Upper lobe of right lung (tissue), 1 donor: ENCODE results near the gene ITGB3BP. TPM values are rescaled to one million over a fixed set of nuclear protein-coding genes. Genes with fewer than 3 reads are reported as not detected.
"Not testable (repeated sequence)": the region's sequence is repeated elsewhere in the genome, so short reads cannot be mapped to it uniquely, and the experiment has no call there.

Source experiments
- ATAC-seq: fragments of 200-7000 bp; cut with Tn5 transposase; one replicate; pipeline ENCODE4 v1.9.1; 2020; ENCODE audit warnings: mild to moderate bottlenecking, moderate library complexity
- DNase-seq: peaks from one replicate; pipeline ENCODE4 v3.0.0-alpha.2; 2020
- H3K27ac ChIP-seq: fragments of 200-600 bp; one replicate; pipeline ENCODE4 v1.8.0; 2022
- H3K27me3 ChIP-seq: fragments of 200-600 bp; one replicate; pipeline ENCODE4 v1.8.0; 2022; ENCODE audit warnings: mild to moderate bottlenecking
- H3K36me3 ChIP-seq: fragments of 200-600 bp; one replicate; pipeline ENCODE4 v1.8.0; 2022
- H3K4me1 ChIP-seq: fragments of 200-600 bp; one replicate; pipeline ENCODE4 v1.8.0; 2022
- H3K4me3 ChIP-seq: fragments of 200-600 bp; one replicate; pipeline ENCODE4 v1.8.0; 2022; ENCODE audit warnings: mild to moderate bottlenecking
- H3K9me3 ChIP-seq: fragments of 200-600 bp; one replicate; pipeline ENCODE4 v1.8.0; 2022
- intact Hi-C: fragments of 100-400 bp; cut with DNase I; formaldehyde crosslinking; loops from one replicate; pipeline ENCODE4 v1.11.0; 2022
- long read RNA-seq: library from polyadenylated mRNA; unstranded; transcript quantifications from one replicate; pipeline ENCODE4 v2.0.0, GENCODE V29; 2021
- total RNA-seq: library from RNA; stranded (reverse); fragmentation: NEBNext Ultra II Directional; extraction: Animal tissue kit (Norgen Biotek cat#: 25700); gene quantifications from one replicate; pipeline ENCODE4 v1.2.1, GENCODE V29; 2021
- TF ChIP-seq, protein P1 (sequence below): fragments of 200-600 bp; IDR thresholded peaks from one replicate; pipeline ENCODE4 v1.8.0; 2022; ENCODE audit warnings: antibody characterized with exemption
- donor health status: DM: no; HTN: yes; CAD: no; lungs with severe emphysema.

ITGB3BP gene, protein sequence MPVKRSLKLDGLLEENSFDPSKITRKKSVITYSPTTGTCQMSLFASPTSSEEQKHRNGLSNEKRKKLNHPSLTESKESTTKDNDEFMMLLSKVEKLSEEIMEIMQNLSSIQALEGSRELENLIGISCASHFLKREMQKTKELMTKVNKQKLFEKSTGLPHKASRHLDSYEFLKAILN
- 18.5 TPM for total RNA-seq
- long read RNA-seq, partial matches to known transcripts, result 2 of 10 reads
- long read RNA-seq, other reads (novel, unspliced or antisense), result 3 of 10 reads

DNA sequence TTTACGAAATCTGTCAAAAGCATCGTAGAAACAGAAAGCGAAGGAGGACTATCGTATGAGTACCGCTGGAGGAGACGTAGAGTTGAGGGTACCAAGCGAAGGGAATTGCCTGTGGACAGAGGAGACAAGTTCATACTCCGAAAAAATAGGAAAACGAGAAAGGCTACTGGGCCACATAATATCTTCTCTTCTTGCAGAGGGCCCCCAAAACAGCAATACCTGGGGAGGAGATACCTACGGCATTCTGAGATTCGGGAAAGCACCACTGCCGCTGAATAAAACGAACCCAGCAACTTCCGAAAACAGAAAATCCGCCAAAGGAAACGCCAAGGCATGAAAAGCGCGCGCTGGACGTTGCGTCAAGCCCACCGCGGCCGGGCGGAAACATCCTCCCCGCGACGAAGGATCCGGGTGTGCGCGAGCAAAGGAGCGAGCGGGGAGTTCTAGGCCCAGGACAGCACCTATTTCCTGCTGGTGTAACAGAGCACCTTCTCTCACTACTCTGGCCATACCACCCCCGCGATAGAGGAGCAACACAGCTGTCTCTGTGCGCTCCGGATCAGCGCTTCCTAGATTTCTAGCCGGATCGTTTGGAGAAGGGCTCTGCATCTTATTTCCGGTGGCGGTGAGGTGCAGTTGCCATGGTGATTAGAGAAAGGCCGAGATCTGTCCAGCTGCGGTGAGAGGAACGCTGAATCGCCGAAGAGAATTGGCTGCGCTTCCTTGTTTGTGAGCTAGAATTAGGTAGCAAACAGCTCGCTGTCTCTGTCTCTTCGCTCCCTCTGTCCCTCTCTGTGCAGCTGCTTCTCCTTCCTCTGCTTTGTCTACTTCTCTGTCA, at the start of gene ITGB3BP, which contains the start of gene EFCAB7:
Gene ITGB3BP, minus strand, starts transcription at position 335 of the 838 bp plus-strand sequence. Its CDS starts 92 bp downstream, at position 243.
Gene EFCAB7, plus strand, starts transcription at position 635 of the 838 bp plus-strand sequence. CDS start 2,048 bp downstream, outside the sequence.
- H3K27me3 ChIP-seq, result no peaks in the 10 kb centered on the region
- peak within 1 kb of the TSS; percentile 63 for H3K4me3 ChIP-seq
- intact Hi-C loops, result no loop called here
- no peaks in the 10 kb centered on the region for H3K9me3 ChIP-seq
- peak within 1 kb of the TSS; percentile 93 for H3K27ac ChIP-seq
- peak; percentile 98 for ATAC-seq
- H3K36me3 ChIP-seq, result peaks cover 4% of the 10 kb centered on the region
- DNase-seq, result peak; percentile 89
- TF ChIP-seq, protein P1, sequence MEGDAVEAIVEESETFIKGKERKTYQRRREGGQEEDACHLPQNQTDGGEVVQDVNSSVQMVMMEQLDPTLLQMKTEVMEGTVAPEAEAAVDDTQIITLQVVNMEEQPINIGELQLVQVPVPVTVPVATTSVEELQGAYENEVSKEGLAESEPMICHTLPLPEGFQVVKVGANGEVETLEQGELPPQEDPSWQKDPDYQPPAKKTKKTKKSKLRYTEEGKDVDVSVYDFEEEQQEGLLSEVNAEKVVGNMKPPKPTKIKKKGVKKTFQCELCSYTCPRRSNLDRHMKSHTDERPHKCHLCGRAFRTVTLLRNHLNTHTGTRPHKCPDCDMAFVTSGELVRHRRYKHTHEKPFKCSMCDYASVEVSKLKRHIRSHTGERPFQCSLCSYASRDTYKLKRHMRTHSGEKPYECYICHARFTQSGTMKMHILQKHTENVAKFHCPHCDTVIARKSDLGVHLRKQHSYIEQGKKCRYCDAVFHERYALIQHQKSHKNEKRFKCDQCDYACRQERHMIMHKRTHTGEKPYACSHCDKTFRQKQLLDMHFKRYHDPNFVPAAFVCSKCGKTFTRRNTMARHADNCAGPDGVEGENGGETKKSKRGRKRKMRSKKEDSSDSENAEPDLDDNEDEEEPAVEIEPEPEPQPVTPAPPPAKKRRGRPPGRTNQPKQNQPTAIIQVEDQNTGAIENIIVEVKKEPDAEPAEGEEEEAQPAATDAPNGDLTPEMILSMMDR, result no peak
- H3K4me1 ChIP-seq, result peaks cover 11% of the 10 kb centered on the region

DNA sequence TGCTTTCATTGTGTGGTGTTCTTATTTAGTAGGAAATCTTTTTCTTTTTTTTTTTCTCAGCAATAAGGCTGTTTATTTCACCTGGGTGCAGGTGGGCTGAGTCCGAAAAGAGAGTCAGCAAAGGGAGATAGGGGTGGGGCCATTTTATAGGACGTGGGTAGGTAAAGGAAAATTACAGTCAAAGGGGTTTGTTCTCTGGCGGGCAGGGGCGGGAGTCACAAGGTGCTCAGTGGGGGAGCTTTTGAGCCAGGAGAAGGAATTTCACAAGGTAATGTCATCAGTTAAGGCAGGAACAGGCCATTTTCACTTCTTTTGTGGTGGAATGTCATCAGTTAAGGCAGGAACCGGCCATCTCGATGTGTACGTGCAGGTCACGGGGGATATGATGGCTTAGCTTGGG, 49.7 kb upstream of the ITGB3BP start:
- H3K4me3 ChIP-seq, H3K4me1 ChIP-seq, H3K36me3 ChIP-seq, ATAC-seq, H3K9me3 ChIP-seq, DNase-seq, H3K27ac ChIP-seq, H3K27me3 ChIP-seq, intact Hi-C loops: not testable (repeated sequence)

GRCh38 chr1:63569640-63570316, 46.8 kb upstream of the ITGB3BP start:
- Histone ChIP-seq H3K4me1 (no peaks in the 10 kb centered on the region), H3K27me3 (no peaks in the 10 kb centered on the region), H3K4me3 (no peak overlapping the region), H3K36me3 (peaks cover 9% of the 10 kb centered on the region), H3K27ac (no peak overlapping the region), H3K9me3 (no peaks in the 10 kb centered on the region)
- TF ChIP-seq, protein P1, result no peak
- DNase-seq (no peak), ATAC-seq (no peak)
- intact Hi-C loops, result no loop called here

GRCh38 chr1:63569068-63569467, 46.0 kb upstream of the ITGB3BP start:
- no peak for ATAC-seq
- Histone ChIP-seq H3K27me3 (no peaks in the 10 kb centered on the region), H3K4me3 (no peak overlapping the region), H3K36me3 (peaks cover 9% of the 10 kb centered on the region), H3K9me3 (no peaks in the 10 kb centered on the region), H3K4me1 (no peaks in the 10 kb centered on the region), H3K27ac (no peak overlapping the region)
- DNase-seq, result no peak
- intact Hi-C loops, result no loop called here
- TF ChIP-seq, protein P1, result no peak

DNA sequence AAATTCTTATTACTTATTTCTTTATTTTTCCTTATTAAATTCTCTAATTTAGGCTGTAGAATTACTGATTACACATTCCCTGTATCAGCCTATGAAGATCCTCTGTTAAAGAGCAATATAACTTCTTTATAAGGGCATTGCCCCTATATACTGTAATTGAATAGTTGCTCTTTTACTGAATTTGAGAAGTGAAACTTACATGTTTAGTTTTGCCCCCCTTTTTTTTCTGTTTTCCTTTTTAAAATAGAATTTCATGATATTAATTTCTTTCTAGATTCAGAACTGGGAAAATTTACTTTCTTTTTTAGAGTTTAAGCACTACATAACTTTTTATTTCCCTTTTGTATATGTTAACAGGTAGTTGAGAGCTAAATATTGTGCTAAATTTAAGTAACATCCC, 40.7 kb upstream of the ITGB3BP start:
- no peaks in the 10 kb centered on the region for H3K9me3 ChIP-seq
- ATAC-seq (no peak), DNase-seq (no peak)
- no peaks in the 10 kb centered on the region for H3K36me3 ChIP-seq
- intact Hi-C loops, result no loop called here
- no peak overlapping the region for H3K27ac ChIP-seq
- TF ChIP-seq, protein P1, result no peak
- H3K4me1 ChIP-seq, result no peaks in the 10 kb centered on the region
- H3K4me3 ChIP-seq, result no peak overlapping the region
- H3K27me3 ChIP-seq, result no peaks in the 10 kb centered on the region

DNA sequence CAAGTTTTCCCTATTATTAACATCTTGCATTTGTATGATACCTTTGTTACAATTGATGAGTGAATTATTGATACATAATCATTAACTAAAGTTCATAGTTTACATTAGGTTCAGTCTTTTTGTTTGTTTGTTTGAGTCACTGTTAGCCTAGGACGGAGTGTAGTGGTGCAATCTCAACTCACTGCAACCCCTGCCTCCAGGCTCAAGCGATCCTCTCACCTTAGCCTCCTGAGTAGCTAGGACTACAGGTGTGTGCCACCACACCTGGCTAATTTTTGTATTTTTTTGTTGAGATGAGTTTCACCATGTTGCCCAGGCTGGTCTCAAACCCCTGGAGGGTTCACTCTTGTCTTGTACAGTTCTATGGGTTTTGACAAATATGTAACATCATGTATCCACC, 36.3 kb upstream of the ITGB3BP start:
- ATAC-seq (no peak), DNase-seq (no peak)
- TF ChIP-seq, protein P1, result no peak
- no peak overlapping the region for H3K27ac ChIP-seq
- intact Hi-C loops, result no loop called here
- no peak overlapping the region for H3K4me3 ChIP-seq
- H3K9me3 ChIP-seq, result no peaks in the 10 kb centered on the region
- no peaks in the 10 kb centered on the region for H3K27me3 ChIP-seq
- no peaks in the 10 kb centered on the region for H3K4me1 ChIP-seq
- no peaks in the 10 kb centered on the region for H3K36me3 ChIP-seq
